ENCODE measurements around the gene TCTA.

GRCh38 chr3:49460956-49461355, 48.7 kb downstream of the TCTA start:
- TF ChIP-seq CTCF (IDR thresholded peaks at IDR 0.05), result no peak
- no peak for TF ChIP-seq POLR2A (IDR thresholded peaks at IDR 0.05)

Measured in Peyer's patch (tissue), 4 donors.